Measurements from ENCODE around the gene MRPS27. TPM values are rescaled to one million over a fixed set of nuclear protein-coding genes. Genes with fewer than 3 reads are reported as not detected.

The MRPS27 gene
- total RNA-seq (2014; rRNA removed; shearing (Covaris generic)) (53.4 and 58.5 TPM in 2 replicates), polyA plus RNA-seq (2016; fragmentation: Nextera tagmentation; extraction: Ambion mirVana) (35.2 and 36.4 TPM in 2 replicates)

GRCh38 chr5:72319976-72320752, at the start of gene MRPS27, which contains the start of gene PTCD2:
Gene MRPS27, minus strand, starts transcription at chr5:72320240. Its CDS starts 19 bp downstream, at chr5:72320221.
Gene PTCD2, plus strand, starts transcription at chr5:72320373. Its CDS starts 10 bp downstream, at chr5:72320383.
- Histone ChIP-seq H3K4me1 (ENCODE audit: insufficient read depth) (peaks cover 21% of the 10 kb centered on the region), H3K79me2 (ENCODE audit: insufficient read depth) (peaks cover 62% of the 10 kb centered on the region), H3K27ac (peak within 1 kb of the TSS; percentile 67), H4K20me1 (ENCODE audit: insufficient read depth) (no peaks in the 10 kb centered on the region), H3K36me3 (ENCODE audit: low read depth) (no peaks in the 10 kb centered on the region; the same call in none of the 2 replicates), H3K9me2 (ENCODE audit: insufficient read depth) (no peaks in the 10 kb centered on the region), H3K4me2 (ENCODE audit: unreplicated experiment) (peak within 1 kb of the TSS; percentile 85), H2AFZ (peak within 1 kb of the TSS; percentile 94), H3F3A (ENCODE audit: insufficient read depth) (peaks cover 4% of the 10 kb centered on the region), H3K27me3 (replicated peaks; ENCODE audit: insufficient read depth) (no peaks in the 10 kb centered on the region), H3K4me3 (peak within 1 kb of the TSS; percentile 99), H3K9me3 (ENCODE audit: low read depth) (no peaks in the 10 kb centered on the region), H3K9ac (peak within 1 kb of the TSS; percentile 88)
- peak; percentile 100 for DNase-seq
- WGBS, 2 experiments (ENCODE audit: low coverage in 1 of 2, low lambda C conversion rate in 2 of 2, missing lambda C conversion rate in 2 of 2), result 0 to 1% methylated on average over 40 of the region's 40 CpGs
- TF ChIP-seq EZH2 (IDR thresholded peaks at IDR 0.05; ENCODE audit: insufficient read depth, poor library complexity, severe bottlenecking) (no peak), EZH2phosphoT487 (IDR thresholded peaks at IDR 0.05; ENCODE audit: insufficient read depth, low read depth) (no peak)
- in situ Hi-C loops (cut with MboI), result no loop called here

GRCh38 chr5:72369711-72370110, 49.7 kb upstream of the MRPS27 start:
- no peak overlapping the region for H3K4me3 ChIP-seq
- in situ Hi-C loops (cut with MboI), result loop anchor here (10.0 kb wide), 1 partner anchor 155 kb away; no protein-coding TSS in a partner anchor
- 69 to 74% methylated on average over 3 of the region's 3 CpGs for WGBS, 2 experiments (ENCODE audit: low coverage in 1 of 2, low lambda C conversion rate in 2 of 2, missing lambda C conversion rate in 2 of 2)

GRCh38 chr5:72369301-72369700, 49.3 kb upstream of the MRPS27 start:
- Histone ChIP-seq H3K9me3 (ENCODE audit: low read depth) (no peaks in the 10 kb centered on the region), H3K9me2 (ENCODE audit: insufficient read depth) (no peaks in the 10 kb centered on the region), H3F3A (ENCODE audit: insufficient read depth) (peaks cover 20% of the 10 kb centered on the region; the same call in 1 of the 2 replicates), H3K27ac (peak overlapping the region; percentile 6; the same call in 1 of the 2 replicates), H3K36me3 (ENCODE audit: low read depth) (no peaks in the 10 kb centered on the region), H3K79me2 (ENCODE audit: insufficient read depth) (no peaks in the 10 kb centered on the region), H2AFZ (no peak overlapping the region), H4K20me1 (ENCODE audit: insufficient read depth) (no peaks in the 10 kb centered on the region), H3K27me3 (replicated peaks; ENCODE audit: insufficient read depth) (no peaks in the 10 kb centered on the region), H3K4me2 (ENCODE audit: unreplicated experiment) (no peak overlapping the region), H3K4me1 (ENCODE audit: insufficient read depth) (peaks cover 34% of the 10 kb centered on the region), H3K4me3 (no peak overlapping the region), H3K9ac (no peak overlapping the region)
- in situ Hi-C loops (cut with MboI), result no loop called here
- peak; percentile 29 for DNase-seq
- no peak for TF ChIP-seq EZH2 (IDR thresholded peaks at IDR 0.05; ENCODE audit: insufficient read depth, poor library complexity, severe bottlenecking)
- TF ChIP-seq EZH2phosphoT487 (IDR thresholded peaks at IDR 0.05; ENCODE audit: insufficient read depth, low read depth), result no peak
- WGBS, 2 experiments (ENCODE audit: low coverage in 1 of 2, low lambda C conversion rate in 2 of 2, missing lambda C conversion rate in 2 of 2), result 36 to 57% methylated on average over 1 of the region's 1 CpG

More at GRCh38 chr5:72369711-72370110, 49.7 kb upstream of the MRPS27 start:
- H3K9me2 ChIP-seq (ENCODE audit: insufficient read depth), result no peaks in the 10 kb centered on the region
- peaks cover 20% of the 10 kb centered on the region; the same call in 1 of the 2 replicates for H3F3A ChIP-seq (ENCODE audit: insufficient read depth)
- no peaks in the 10 kb centered on the region for H3K27me3 ChIP-seq (replicated peaks; ENCODE audit: insufficient read depth)
- no peak overlapping the region for H3K4me2 ChIP-seq (ENCODE audit: unreplicated experiment)
- peaks cover 34% of the 10 kb centered on the region for H3K4me1 ChIP-seq (ENCODE audit: insufficient read depth)
- H3K27ac ChIP-seq, result no peak overlapping the region
- no peaks in the 10 kb centered on the region for H3K79me2 ChIP-seq (ENCODE audit: insufficient read depth)
- TF ChIP-seq EZH2phosphoT487 (IDR thresholded peaks at IDR 0.05; ENCODE audit: insufficient read depth, low read depth), result no peak
- TF ChIP-seq EZH2 (IDR thresholded peaks at IDR 0.05; ENCODE audit: insufficient read depth, poor library complexity, severe bottlenecking), result no peak
- no peaks in the 10 kb centered on the region for H4K20me1 ChIP-seq (ENCODE audit: insufficient read depth)
- no peak for DNase-seq
- no peak overlapping the region for H3K9ac ChIP-seq
- H2AFZ ChIP-seq, result no peak overlapping the region
- H3K36me3 ChIP-seq (ENCODE audit: low read depth), result no peaks in the 10 kb centered on the region
- H3K9me3 ChIP-seq (ENCODE audit: low read depth), result no peaks in the 10 kb centered on the region

- Histone ChIP-seq H3K36me3 (ENCODE audit: low read depth) (no peaks in the 10 kb centered on the region), H3K9ac (no peak overlapping the region), H3K4me1 (ENCODE audit: insufficient read depth) (peaks cover 45% of the 10 kb centered on the region), H3K9me2 (ENCODE audit: insufficient read depth) (no peaks in the 10 kb centered on the region), H3K79me2 (ENCODE audit: insufficient read depth) (no peaks in the 10 kb centered on the region), H3F3A (ENCODE audit: insufficient read depth) (peaks cover 20% of the 10 kb centered on the region; the same call in 1 of the 2 replicates), H3K27ac (0 out of 2 replicates have a peak overlapping the region, but pooled peaks have one; percentile 6), H4K20me1 (ENCODE audit: insufficient read depth) (no peaks in the 10 kb centered on the region), H3K9me3 (ENCODE audit: low read depth) (no peaks in the 10 kb centered on the region), H3K4me2 (ENCODE audit: unreplicated experiment) (no peak overlapping the region), H2AFZ (no peak overlapping the region), H3K4me3 (no peak overlapping the region), H3K27me3 (replicated peaks; ENCODE audit: insufficient read depth) (no peaks in the 10 kb centered on the region)
- TF ChIP-seq EZH2phosphoT487 (IDR thresholded peaks at IDR 0.05; ENCODE audit: insufficient read depth, low read depth), result no peak
- no peak for TF ChIP-seq EZH2 (IDR thresholded peaks at IDR 0.05; ENCODE audit: insufficient read depth, poor library complexity, severe bottlenecking)
- peak; percentile 33 for DNase-seq
- in situ Hi-C loops (cut with MboI), result no loop called here
- 95 to 97% methylated on average over 1 of the region's 1 CpG for WGBS, 2 experiments (ENCODE audit: low coverage in 1 of 2, low lambda C conversion rate in 2 of 2, missing lambda C conversion rate in 2 of 2)
These were observed 48.2 kb upstream of the MRPS27 start for GRCh38 chr5:72368271-72368670.

Measured in GM23248 (cell line).